Measurements from ENCODE around the gene TMEM41B.
"Not testable (repeated sequence)": the region's sequence is repeated elsewhere in the genome, so short reads cannot be mapped to it uniquely, and the experiment has no call there.

TMEM41B gene, protein sequence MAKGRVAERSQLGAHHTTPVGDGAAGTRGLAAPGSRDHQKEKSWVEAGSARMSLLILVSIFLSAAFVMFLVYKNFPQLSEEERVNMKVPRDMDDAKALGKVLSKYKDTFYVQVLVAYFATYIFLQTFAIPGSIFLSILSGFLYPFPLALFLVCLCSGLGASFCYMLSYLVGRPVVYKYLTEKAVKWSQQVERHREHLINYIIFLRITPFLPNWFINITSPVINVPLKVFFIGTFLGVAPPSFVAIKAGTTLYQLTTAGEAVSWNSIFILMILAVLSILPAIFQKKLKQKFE

DNA sequence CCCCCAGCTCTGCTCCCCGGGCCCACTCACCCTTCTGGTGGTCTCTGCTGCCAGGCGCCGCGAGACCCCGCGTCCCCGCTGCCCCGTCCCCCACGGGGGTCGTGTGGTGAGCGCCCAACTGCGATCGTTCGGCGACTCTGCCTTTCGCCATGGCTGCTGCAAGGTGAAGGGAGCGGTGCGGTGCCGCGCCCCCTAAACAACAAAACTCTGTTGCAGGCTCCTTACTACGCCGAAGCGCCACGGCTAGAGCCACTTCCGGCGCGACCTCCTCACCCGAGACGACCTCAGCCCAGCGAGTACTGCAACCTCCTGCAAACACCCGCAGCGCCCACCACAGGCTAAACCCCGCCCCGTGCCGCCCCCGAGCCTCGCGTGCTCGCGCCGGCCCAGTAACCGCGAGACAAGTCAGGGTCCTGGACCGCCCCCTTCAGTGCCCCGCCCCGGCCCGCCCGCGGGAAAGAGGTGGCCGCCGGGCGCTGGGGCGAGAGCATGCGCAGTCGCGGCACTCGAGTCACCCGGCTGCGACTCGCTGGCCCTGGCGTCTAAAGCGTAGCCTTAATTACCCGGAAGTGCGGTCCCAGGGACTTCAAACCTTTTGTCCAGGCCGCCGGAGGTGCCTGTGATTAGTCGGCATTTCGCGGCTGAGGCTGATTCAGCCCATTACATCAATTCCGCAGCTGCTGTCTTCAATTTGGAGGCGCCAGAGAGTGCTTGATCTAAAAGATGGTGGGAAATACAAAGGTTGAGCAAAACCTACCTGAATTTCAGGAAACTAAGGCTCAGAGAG lies at the start of gene TMEM41B:
Gene TMEM41B (minus strand): TSS at position 303 of the 787 bp plus-strand sequence. CDS start 152 bp downstream, at position 151.
- DNase-seq, result peak; percentile 99

DNA sequence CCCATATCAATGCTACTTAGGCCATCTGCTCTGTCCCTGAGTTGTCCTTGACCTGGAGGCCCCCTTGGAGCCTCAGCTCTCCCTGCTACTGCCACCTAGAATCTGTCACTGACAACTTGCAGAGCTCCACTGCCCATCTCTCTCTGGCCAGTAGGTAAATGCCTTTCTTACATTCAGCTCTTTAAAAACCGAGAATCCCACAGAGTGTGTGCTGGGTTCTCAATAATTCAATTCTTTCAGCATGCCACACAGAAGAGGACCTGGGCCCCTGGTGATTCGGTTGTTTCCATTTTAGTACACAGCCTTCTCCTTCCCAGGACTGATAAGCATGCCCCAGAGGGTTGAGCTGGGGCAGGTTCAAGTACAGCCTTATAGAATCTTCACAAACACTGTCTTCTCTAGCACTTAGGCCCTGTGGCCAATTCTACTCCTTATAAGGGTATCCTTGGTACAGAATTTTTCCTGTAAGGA lies 48.0 kb upstream of the TMEM41B start:
- no peak for DNase-seq

DNA sequence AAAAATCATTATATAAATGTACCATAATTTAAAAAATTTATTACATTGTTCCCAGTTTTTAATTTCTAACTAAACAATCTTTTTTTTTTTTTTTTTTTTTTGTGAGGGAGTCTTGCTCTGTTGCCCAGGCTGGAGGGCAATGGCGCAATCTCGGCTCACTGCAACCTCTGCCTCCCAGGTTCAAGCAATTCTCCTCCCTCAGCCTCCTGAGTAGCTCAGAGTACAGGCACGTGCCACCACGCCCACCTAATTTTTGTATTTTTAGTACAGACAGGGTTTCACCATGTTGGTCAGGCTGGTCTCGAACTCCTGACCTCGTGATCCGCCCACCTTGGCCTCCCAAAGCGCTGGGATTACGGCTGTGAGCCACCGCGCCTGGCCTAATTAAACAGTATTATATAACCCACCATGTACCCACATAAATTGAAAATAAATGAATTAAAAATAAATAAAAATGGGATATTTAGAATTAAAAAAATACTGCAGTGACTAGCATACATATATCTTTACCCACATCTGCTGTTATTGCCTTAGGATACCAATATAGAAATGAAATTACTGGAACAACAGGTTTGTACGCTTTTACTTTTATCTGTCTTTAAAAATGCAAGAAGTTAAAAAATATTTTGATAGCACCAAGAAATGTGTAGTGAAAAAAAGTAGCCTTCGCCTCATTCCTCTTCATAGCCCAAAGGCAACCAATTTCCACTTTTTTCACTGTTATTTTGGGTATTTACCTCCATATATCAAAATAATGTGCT lies 46.6 kb upstream of the TMEM41B start:
- not testable (repeated sequence) for DNase-seq

DNA sequence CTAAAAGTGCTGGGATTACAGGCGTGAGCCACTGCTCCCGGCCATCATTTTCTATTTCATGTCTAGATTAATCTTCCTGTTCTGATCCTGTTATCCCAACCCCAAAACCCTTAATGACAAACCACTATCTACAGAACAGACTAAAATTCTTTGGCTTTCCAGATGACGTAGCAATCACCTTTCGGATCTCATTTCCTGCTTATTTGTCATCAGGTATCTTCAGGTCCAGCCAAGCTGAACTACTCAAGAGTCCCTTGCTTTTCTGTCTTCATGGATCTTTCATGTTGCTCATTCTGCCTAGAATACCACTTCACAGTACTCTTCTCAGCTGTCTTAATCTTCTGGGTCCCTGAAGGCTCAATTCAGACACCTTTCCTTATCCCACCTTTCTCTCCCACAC lies 42.6 kb upstream of the TMEM41B start:
- no peak for DNase-seq

DNA sequence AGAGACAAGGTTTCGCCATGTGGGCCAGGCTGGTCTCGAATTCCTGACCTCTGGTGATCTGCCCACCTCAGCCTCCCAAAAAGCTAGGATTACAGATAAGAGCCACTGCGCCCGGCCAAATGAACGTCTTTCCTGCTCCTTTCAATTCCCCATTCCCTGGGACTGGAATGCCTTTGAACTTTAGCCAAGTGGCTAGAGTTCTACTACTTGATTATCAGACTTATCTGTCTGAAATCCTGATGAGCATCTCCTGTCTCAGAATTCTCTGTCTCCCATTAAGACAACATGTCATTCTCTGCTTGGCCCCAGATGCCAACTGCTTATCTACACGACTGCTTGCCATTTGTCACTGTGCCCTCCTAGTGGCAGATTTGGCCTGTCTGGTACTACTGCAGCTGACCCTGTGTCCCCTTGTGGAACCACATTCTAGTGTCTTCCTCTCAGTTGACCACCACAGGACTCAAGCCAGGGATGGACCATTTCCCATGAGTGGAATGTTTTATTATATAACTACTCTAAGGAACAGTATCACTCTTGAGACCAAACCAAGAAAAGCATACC lies 37.0 kb upstream of the TMEM41B start:
- DNase-seq, result no peak

DNA sequence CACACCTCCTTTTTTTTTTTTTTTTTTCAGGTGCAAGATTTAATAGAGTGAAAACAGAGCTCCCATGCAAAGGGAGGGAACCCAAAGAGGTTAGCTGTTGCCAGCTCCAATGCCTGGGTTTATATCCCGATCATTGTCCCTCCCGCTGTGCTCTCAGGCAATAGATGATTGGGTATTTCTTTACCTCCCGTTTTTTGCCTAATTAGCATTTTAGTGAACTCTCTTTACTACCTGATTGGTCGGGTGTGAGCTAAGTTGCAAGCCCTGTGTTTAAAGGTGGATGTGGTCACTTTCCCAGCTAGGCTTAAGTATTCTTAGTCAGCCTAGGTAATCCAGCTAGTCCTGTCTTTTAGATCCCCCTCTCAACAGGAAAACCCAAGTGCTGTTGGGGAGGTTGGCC lies 33.4 kb upstream of the TMEM41B start:
- DNase-seq, result not testable (repeated sequence)

DNA sequence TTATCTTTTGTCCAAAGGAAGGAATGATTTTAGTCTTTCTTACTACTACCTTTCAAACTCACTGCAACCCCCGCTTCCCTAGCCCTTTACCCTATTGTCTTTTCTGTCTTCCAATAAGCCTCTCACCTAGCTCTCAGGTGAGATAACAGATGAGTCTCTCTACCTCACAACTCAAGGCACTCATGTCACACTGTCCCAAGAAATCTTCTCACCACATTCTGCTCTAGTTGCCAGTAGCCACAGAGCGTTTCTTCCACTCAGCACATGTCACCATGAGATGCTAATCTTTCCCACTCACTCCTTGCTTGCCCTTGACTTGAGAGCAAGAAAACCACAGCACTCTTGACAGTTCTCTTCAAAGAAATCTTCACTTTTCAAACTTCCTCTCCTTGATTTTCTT lies 32.7 kb upstream of the TMEM41B start:
- DNase-seq, result no peak

DNA sequence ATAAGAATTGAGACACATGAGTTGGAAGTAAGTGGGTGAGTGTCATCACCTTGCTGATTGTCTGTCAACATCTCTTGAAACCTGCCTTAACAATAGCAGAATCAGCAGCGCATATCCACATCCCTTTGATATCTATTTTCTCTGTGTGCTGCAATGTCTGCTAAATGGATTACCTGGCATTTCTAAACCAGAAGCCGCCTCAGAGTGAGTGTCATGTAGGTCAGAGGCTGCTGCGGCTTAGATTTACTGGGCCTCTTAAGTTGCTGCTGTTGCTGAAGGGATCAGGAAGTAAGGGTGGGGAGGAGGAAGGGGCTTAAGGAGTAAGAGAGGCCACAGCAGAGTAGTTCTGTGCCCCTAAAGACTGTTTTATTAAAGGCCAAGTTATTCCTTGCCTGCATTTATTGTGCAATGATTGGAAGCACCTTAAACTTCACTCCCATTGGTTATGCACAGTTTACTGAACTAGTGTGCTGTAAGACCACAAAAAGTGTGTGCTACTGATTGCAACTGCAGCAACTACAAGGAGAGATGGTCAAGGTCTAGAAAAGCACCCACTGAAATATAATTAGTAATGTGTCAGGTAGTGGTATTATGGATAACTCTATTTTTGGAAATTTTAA lies 29.8 kb upstream of the TMEM41B start:
- no peak for DNase-seq

DNA sequence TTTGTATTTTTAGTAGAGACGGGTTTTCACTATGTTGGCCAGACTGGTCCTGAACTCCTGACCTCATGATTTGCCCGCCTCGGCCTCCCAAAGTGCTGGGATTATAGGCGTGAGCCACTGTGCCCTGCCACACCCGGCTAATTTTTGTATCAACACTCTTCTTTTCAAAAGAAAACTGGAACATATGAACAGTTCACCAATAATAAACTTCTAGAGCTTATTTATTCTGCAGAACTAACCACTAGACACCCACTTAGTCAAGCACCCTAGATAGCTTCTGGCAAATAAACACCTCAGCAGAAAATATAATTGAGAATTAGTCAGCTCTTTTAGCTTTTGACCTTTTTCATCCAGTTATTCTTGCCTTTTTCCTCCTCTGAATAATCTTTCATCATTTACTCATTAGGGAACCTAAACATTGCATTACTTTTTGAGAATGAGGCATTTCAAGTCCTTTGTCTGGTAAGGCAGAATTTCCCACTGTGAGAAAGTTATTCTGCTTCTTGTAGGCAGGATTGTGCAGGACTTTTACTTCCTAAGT lies 27.3 kb upstream of the TMEM41B start:
- no peak for DNase-seq

DNA sequence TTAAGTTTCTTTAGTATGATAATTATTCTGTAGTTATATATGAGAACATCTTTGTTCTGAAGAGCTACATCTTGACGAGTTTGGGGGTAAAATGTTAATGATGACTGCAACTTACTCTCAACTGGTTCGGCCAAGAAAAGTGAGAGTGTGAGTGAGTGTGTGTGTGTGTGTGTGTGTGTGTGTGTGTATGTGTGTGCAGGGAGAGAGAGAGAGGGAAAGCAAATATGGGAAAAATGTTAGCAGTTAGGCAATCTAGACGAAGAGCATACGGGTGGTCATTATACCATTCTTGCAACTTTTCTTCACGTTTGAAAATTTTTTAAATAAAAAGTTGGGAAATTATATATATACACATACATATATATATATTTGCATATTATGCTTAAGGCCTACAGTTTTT lies 18.3 kb upstream of the TMEM41B start:
- DNase-seq, result no peak

DNA sequence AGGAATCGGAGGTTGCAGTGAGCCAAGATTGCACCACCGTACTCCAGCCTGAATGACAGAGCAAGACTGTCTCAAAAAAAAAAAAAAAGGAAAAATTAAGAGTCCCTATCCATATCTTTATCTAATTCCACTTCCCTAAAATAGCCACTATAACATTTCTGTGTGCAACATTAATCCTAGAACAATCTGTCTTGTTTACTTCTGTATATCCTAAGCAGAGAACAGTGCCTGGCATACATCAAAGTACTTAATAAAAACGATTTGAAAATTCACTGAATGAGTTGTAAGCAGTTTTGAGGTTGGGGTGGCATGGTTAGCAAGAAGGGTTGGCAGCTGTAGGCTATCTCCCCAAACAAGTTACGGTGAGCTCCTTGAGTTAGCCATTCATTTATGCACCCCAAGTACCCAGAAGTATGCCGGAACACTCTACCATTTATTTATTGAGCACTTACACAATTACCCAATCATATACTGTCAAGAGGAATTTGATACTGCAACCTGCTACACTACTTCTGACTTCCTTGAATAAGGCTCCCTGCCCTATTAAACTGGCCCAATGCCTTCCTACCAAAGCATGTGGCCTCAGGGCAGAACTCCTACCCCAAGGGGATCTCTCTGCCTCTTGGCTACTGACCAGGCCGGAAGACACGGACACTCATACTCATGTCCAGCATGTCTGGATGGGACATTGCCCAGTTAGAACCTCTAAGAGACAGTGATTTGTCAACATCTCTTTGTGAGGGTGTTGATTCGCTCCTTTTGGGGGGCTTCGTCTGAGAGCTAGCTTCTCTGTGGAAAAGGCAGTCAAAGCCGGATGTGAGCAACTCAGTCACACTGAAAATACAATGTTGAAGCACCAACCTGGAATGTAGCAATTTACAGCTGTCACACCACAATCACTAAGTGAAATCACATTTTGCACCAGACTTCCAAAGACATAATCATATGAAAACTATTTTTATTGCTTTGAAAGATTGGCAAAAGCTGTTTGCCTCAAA lies 16.3 kb upstream of the TMEM41B start:
- no peak for DNase-seq

DNA sequence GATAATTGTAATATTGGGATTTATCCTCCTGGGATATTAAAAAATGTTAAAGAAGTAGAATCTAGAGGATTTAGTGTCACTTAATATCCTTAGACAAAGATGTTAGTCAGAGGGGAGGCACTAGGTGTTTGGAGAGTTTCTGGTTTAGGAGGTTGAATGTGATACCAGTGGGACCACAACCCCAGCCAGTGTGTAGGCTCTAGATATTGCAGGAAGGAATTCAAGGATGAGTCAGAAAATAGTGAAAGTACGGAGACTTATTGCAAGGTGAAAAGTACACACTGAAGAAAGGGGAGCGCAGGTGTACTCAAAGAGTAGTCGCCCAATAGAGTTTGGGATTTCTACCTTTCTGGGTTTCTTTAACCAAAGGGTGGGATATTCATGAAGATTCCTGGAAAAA lies 5.7 kb upstream of the TMEM41B start:
- DNase-seq, result no peak

DNA sequence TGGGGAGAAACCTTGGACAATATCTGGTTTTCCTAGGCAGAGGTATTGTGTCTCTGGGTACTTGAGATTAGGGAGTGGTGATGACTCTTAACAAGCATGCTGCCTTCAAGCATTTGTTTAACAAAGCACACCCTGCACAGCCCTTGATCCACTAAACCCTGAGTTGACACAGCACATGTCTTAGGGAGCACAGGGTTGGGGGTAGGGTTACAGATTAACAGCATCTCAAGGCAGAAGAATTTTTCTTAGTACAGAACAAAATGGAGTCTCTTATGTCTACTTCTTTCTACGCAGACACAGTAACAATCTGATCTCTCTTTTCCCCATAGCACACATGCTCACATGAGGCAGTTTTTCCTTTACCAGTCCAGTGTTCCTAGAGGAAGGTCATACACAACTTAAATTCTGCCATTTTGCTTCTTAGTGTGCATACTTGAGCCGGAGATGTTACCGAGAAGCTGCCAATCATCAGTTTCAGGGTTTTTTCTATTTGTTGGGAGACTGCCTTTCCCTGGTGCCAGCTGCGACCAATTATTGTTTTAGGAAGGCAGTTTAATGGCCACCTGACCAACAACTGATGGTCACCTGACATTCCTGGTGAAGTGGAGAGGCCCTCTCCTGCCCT lies 5.1 kb upstream of the TMEM41B start:
- not testable (repeated sequence) for DNase-seq

DNA sequence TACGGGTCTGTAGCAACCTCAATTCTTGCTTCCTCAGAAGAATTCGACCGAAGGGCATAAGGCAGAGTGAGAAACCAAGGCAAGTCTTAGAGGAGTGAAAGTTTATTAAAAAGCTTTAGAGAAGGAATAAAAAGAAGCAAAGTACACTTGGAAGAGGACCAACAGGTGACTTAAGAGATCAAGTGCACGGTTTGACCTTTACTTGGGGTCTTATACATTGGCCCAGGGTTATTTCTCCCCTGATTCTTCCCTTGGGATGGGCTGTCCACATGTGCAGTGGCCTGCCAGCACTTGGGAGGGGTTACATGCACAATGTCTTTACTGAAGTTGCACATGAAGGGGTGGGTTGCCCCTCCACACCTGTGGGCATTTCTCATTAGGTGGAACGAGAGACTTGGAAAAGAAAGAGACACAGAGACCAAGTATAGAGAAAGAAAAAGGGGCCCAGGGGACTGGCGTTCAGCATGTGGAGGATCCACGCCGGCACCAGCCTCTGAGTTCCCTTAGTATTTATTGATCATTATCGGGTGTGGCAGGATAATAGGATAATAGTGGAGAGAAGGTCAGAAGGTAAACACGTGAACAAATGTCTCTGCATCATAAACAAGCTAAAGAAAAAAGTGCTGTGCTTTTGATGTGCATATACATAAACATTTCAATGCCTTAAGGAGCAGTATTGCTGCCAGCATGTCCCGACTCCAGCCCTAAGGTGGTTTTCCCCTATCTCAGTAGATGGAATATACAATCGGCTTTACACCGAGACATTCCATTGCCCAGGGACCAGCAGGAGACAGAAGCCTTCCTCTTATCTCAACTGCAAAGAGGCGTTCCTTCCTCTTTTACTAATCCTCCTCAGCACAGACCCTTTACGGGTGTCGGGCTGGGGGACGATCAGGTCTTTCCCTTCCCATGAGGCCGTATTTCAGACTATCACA lies 4.3 kb upstream of the TMEM41B start:
- DNase-seq, result not testable (repeated sequence)

DNA sequence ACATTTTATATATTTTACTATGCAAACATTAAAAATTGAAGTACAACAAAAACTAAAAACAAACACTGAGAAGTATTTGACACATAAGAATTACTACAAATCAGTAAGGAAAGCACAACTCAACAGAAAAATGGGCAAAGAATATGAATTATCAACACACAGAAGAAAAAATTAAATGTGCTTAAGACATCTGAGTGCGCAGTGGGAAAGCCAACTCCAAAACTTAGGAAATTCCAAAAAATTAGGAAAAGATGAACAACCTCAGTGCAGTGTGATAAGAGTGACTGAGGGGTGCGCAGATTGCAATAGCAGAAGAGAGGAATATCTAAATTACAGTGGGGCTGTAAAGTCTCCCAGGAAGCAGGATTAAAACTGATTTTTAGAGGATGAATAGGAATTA lies 1.9 kb upstream of the TMEM41B start:
- no peak for DNase-seq

DNA sequence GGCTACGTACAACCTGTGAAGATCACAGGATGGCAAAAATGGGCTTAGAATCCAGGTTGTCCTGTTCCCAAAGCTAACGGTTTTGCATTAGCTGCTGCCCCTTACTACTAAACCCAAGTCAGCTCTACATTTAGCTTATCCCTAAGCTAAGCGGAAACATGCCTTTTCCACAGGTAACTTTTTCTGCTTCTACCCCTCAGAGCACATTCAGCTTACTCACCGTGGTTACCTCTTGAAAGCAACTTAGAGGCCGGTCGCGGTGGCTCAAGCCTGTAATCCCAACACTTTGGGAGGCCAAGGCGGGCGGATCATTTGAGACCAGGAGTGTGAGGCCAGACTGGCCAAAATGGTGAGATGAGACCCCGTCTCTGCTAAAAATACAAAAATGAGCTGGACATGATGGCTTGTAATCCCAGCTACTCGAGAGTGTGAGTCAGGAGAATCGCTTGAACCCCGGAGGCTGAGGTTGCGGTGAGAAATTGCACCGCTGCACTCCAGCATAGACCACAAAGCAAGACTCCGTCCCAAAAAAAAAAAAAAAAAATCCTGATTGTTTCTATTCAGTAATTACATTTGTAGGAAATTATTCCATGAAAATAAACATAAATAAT lies 790 bp upstream of the TMEM41B start:
- no peak for DNase-seq

DNA sequence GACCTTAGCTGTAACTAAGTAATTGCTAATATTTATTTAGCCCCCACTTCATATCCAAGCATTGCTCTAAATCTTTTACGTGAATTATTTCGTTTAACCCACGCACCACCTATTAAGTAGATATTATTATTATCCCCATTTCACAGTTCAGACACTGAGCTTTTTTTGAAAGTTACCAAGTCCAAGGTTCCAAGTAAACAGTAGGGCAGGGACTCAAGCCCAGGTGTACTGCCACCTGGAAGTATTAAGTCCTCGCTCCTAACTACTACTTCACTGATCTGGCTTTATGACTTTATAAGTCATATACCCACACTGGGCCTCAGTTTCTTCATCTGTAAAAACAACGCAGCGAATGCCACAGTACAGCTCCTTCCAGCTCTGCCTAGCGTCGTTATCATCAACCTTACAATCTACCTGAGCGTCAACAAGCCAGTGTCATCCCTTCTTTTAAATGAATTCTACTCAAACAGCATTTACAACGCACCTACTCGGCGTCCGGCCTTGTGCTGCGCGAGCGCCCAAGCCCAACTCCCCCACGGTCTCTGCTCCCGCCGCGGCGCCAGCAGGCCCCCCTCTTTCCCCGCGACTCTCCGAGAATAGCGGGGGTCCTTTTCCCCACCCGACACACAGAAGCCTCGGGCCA lies 624 bp downstream of the TMEM41B start:
- peak; percentile 24 for DNase-seq

DNA sequence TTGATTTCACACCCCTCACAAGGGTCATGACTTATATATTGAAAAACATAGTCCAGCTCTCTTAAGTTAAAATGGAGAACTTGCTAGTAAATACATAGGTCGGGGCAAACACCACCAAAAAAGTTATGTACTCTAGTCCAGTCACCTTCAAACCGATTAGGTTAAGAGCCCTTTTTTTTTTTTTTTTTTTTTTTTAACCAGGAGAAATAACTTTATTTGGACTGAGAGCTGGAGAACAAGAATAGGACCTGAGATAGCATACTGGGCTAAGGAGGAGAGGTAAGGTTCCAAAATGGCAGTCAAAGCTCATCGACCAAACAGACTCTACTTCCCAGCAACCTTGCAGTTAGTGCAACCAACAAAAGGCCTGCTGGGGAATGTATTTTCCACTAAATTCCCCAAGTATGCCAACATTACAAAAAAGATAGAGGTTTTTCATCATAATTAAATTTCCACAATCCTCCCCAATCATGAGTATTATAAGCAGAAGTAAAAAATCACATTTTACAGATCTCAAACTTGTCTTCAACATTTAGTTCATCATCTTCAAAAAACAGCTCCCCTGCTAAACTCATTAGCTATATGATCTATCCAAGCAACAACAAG lies 3.8 kb downstream of the TMEM41B start:
- no peak for DNase-seq
